HG02588 (cell line): Measurements from ENCODE around the gene LIG1.
"Not testable (repeated sequence)": the region's sequence is repeated elsewhere in the genome, so short reads cannot be mapped to it uniquely, and the experiment has no call there.

Experiments used
- ATAC-seq: cut with Tn5 transposase; IDR thresholded peaks from one replicate; pipeline ENCODE4 v1.9.1; 2021; ENCODE audit warnings: mild to moderate bottlenecking, moderate library complexity; ENCODE audit not compliant: unreplicated experiment

LIG1 gene

DNA sequence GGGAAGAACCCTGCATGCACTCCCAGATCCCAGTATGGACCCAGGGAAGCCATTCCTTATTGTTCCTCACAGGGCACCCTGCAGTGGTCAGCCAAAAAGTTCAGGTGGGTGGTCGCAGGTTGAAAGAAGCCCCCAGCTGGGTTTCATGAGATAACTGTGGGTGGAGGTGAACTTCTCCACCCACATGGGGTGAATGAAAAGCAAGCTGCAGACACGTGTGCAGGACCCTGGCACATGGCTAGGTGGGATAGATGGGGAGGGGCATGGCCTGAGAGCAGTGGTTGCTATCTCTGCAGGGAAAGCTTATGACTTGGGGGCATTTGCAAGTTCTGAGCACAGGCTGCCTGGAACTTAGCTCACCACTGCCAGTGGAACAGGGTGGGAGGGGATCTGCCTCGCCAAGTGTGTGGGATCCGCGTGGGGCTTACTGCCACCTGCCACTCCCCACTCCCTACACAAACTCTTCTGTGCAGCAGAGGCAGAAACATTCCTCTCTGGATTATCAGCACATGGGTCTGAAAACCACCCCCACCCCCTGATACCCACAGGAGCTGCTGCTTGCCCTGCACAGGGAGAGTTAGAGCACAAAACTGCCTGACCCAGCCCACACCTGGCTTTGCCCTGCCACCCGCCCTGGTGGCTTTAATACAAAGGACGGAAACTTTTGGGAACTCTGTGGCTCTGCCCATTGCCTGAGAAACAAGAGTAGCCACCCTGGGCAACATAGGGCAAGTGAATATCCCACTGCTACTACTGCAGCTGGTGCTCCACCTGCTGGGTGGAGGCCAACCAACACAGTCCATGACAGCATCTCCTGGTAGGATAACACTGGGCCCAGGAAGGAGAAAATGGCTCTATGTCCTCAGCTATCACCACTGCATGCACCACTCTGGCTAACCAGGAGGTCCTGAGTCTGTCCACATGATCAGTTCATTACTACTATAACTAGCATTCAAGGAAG is 84.0 kb downstream of the LIG1 start:
- ATAC-seq, result no peak

DNA sequence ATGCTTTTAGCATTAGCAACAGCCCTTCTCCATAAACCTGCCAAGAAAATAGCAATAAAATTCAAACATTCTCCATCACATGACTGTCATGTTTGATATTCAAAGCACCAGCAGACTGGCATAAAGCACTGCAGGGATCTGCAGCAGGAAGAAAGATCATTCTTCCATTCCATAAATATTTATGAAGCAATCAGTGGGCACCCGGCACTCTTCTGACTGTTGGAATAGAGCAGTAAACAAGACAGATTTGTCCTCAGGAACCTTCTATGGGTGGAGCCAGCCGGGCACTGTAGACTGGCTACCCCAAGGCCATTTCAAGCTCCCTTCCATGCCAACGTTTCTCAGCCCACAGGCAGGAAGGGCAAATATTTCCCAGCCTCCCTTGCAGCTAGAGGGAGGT is 85.1 kb downstream of the LIG1 start:
- ATAC-seq, result no peak

DNA sequence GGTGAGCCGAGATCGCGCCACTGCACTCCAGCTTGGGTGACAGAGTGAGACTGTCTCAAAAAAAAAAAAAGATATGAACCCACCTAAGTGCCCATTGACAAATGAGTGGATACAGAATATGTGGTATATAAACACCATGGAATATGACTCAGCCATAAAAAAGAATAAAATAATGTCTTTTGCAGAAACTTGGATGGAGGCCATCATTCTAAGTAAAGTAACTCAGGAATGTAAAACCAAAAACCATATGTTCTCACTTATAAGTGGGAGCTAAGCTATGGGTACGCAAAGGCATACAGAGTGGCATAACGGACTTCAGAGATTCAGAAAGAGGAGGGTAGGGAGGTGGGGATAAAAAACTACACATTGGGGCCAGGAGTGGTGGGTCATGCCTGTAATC is 89.0 kb downstream of the LIG1 start:
- ATAC-seq, result no peak

DNA sequence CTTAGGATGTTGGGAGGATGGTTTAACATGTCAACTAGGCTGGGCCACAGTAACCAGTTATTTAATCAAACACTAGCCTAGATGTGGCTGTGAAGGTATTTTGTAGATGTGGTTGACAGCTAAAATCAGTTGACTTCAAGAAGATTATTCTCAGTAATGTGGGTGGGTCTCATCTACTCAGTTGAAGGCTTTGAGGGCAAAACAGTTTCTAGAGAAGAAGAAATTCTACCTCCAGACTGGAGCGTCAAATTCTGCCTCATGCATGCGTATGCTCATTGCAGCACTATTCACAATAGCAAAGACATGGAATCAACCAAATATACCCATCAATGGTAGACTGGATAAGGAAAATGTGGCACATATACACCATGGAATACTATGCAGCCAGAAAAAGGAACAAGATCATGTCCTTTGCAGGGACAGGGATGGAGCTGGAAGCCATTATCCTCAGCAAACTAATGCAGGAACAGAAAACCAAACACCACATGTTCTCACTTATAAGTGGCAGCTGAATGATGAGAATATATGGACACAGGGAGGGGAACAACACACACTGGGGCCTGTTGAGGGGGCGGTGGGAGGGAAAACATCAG is 99.9 kb downstream of the LIG1 start:
- not testable (repeated sequence) for ATAC-seq

DNA sequence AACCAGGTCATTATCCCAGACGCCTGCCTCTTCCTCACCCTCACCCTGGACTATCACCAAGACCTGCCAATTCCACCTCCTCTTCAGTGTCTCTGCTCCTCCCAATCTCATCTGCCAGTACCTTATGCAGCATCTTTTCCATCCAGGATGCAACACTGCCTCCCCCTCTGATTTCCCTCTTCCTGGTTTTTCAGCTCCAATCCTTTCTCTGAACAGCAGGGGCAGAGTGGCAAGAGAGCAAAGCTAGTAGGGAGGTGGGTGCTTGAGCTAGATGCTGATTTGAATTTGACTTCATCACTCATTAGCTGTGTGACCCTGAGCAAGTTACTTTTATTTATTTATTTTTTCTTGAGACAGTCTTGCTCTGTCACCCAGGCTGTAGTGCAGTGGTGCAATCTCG is 100.7 kb downstream of the LIG1 start:
- no peak for ATAC-seq
